HepG2 (cell line): ENCODE results near the gene TM4SF1. TPM values are rescaled to one million over a fixed set of nuclear protein-coding genes. Genes with fewer than 3 reads are reported as not detected.
A peak's percentile ranks its signal among the peaks of the same experiment; 100 is the strongest.

Experiments used
- ATAC-seq: fragments of 200-7000 bp; cut with Tn5 transposase; 3 replicates; pipeline ENCODE4 v1.9.1; 2020; ENCODE audit warnings: mild to moderate bottlenecking, moderate library complexity
- BruUV-seq: library from RNA; stranded (reverse); fragments of 400-500 nt; replicated peaks from 2 replicates; lab custom pipeline; 2021; lab: Mats Ljungman, UMichigan
- CTCF ChIA-PET: fragments of 300-600 bp; formaldehyde crosslinking; extraction: SDS; loops from one replicate; lab custom pipeline; 2021; ENCODE audit warnings: low total read pairs, inconsistent platforms, low intra/inter-chr PET ratio; lab: Yijun Ruan, JAX
- POLR2A ChIA-PET: fragments of 350-600 bp; sonication (Branson Sonifier 250); formaldehyde crosslinking; loops from one replicate; lab custom pipeline; 2020; ENCODE audit warnings: antibody characterized with exemption, inconsistent platforms; lab: Yijun Ruan, JAX
- DNase-seq: peaks from one replicate; pipeline ENCODE4 v3.0.0-alpha.2; 2015; ENCODE audit warnings: low spot score
- FAIRE-seq: peaks from 3 replicates; lab custom pipeline; 2011; peaks lifted over from hg19 to GRCh38; lab: Jason Lieb, UNC
- H2AFZ ChIP-seq: one replicate; pipeline ENCODE4 v1.6.1; 2011; ENCODE audit warnings: low read length, inconsistent platforms
- H3K27ac ChIP-seq: fragments of 300-600 bp; 3 replicates; pipeline ENCODE4 v1.8.0; 2011; ENCODE audit warnings: mixed run types, mild to moderate bottlenecking, mixed read lengths, low read length, inconsistent platforms; ENCODE audit not compliant: insufficient read depth; ENCODE audit errors: extremely low read length
- H3K27me3 ChIP-seq, 2 experiments: fragments of 200-600 bp in 1 of 2; 2 replicates in 1 of 2; 3 replicates in 1 of 2; pipeline versions ENCODE4 v1.6.0 to v1.8.0; 2011; ENCODE audit warnings: low read length in 2 of 2, mild to moderate bottlenecking in 2 of 2, moderate library complexity in 2 of 2, inconsistent platforms in 1 of 2; ENCODE audit not compliant: insufficient read depth in 2 of 2, control insufficient read depth in 1 of 2
- H3K36me3 ChIP-seq, 2 experiments: fragments of 200-600 bp in 1 of 2; replicated peaks in 1 of 2; 2 replicates in 1 of 2; 3 replicates in 1 of 2; pipeline versions ENCODE4 v1.5.1 to v1.8.0; 2011; ENCODE audit warnings: low read length in 2 of 2, inconsistent platforms in 1 of 2; ENCODE audit not compliant: insufficient read depth in 2 of 2, control insufficient read depth in 1 of 2
- H3K4me1 ChIP-seq: 2 replicates; pipeline ENCODE4 v1.5.1; 2012; ENCODE audit warnings: low read length, inconsistent platforms; ENCODE audit not compliant: insufficient read depth
- H3K4me2 ChIP-seq: 2 replicates; pipeline ENCODE4 v1.6.0; 2011; ENCODE audit warnings: low read depth, low read length, inconsistent platforms
- H3K4me3 ChIP-seq, 3 experiments: fragments of 200-600 bp in 1 of 3; sonication (generic), shearing (Covaris generic) in 1 of 3; replicated peaks in 1 of 3; 2 replicates each; pipeline ENCODE4 v1.5.1; 2011 to 2016; ENCODE audit warnings: low read length in 3 of 3, inconsistent platforms in 2 of 3, low read depth in 2 of 3, mild to moderate bottlenecking in 2 of 3, control low read depth in 1 of 3, mixed read lengths in 1 of 3; ENCODE audit not compliant: insufficient read depth in 1 of 3
- H3K79me2 ChIP-seq: one replicate; pipeline ENCODE4 v1.6.1; 2011; ENCODE audit warnings: low read length, inconsistent platforms; ENCODE audit not compliant: insufficient read depth
- H3K9ac ChIP-seq: 2 replicates; pipeline ENCODE4 v1.6.0; 2011; ENCODE audit warnings: mild to moderate bottlenecking, low read depth, low read length, inconsistent platforms; ENCODE audit not compliant: insufficient read depth
- H3K9me3 ChIP-seq: 2 replicates; pipeline ENCODE4 v1.5.1; 2012; ENCODE audit warnings: mild to moderate bottlenecking, low read length
- H4K20me1 ChIP-seq: 2 replicates; pipeline ENCODE4 v1.6.0; 2011; ENCODE audit warnings: inconsistent platforms, mild to moderate bottlenecking, low read length, moderate library complexity; ENCODE audit not compliant: insufficient read depth
- ASH2L ChIP-seq: fragments of 300-600, 200-600 bp; sonication (generic); IDR thresholded peaks from 2 replicates; pipeline ENCODE4 v1.7.0; 2017; ENCODE audit warnings: low read depth, mild to moderate bottlenecking, moderate library complexity, mixed read lengths, low read length; ENCODE audit not compliant: insufficient read length
- SIN3A ChIP-seq: IDR thresholded peaks from 2 replicates; pipeline ENCODE4 v1.6.1; 2011; ENCODE audit warnings: low read depth, mild to moderate bottlenecking, control low read depth, low read length, borderline replicate concordance
- SSRP1 ChIP-seq: IDR thresholded peaks from 2 replicates; pipeline ENCODE4 v1.6.1; 2016; ENCODE audit warnings: control low read depth
- ZNF121 ChIP-seq: sonication (generic); formaldehyde crosslinking; IDR thresholded peaks from 2 replicates; pipeline ENCODE4 v1.5.0; 2020; ENCODE audit warnings: mild to moderate bottlenecking, missing genetic modification reagents
- ZNF652 ChIP-seq: IDR thresholded peaks from 2 replicates; pipeline ENCODE4 v1.6.1; 2016; ENCODE audit warnings: low read depth, borderline replicate concordance
- ZNF747 ChIP-seq: sonication (generic); formaldehyde crosslinking; IDR thresholded peaks from 2 replicates; pipeline ENCODE4 v1.8.1; 2023; ENCODE audit warnings: missing genetic modification reagents, mild to moderate bottlenecking, borderline replicate concordance
- WGBS: methylation state at CpG from one replicate; pipeline ENCODE4 v1.1.6; 2017; ENCODE audit warnings: low lambda C conversion rate; 5-methylcytosine and 5-hydroxymethylcytosine counted together
- in situ Hi-C: cut with HindIII; loops from 2 replicates; pipeline ENCODE4 v1.10.0; 2017; ENCODE audit warnings: low pct_unique_long_range_greater_than_20kb; ENCODE audit not compliant: extremely low pct_ligation_motif_present
- intact Hi-C: fragments of 100-400 bp; cut with micrococcal nuclease; formaldehyde crosslinking; loops from one replicate; pipeline ENCODE4 v1.10.0; 2022; ENCODE audit not compliant: unreplicated experiment
- polyA plus RNA-seq, 8 experiments: library from polyadenylated mRNA; depleted of rRNA in 3 of 8; stranded (reverse) in 7 of 8; unstranded in 1 of 8; fragments of >200 nt; fragmentation: Illumina TruSeq in 4 of 8; extraction: Trizol in 4 of 8; gene quantifications; 2 replicates each; pipeline versions ENCODE4 v1.2.1 to v1.2.3, GENCODE V29; 2011 to 2016; ENCODE audit warnings: low read depth in 4 of 8, missing spikeins in 1 of 8, mixed read lengths in 1 of 8; ENCODE audit not compliant: insufficient read depth in 1 of 8
- total RNA-seq, 5 experiments: library from RNA; depleted of rRNA; stranded (reverse); fragments of >200 nt; fragmentation: Illumina TruSeq; extraction: Trizol; gene quantifications; 2 replicates each; pipeline ENCODE4 v1.2.3, GENCODE V29; 2016; ENCODE audit warnings: low read depth in 1 of 5
- TF ChIP-seq, protein P1 (sequence below): fragments of 450-650 bp; IDR thresholded peaks from 2 replicates; pipeline ENCODE4 v1.6.1; 2017; ENCODE audit warnings: mild to moderate bottlenecking
- TF ChIP-seq, protein P2 (sequence below): sonication (generic); formaldehyde crosslinking; IDR thresholded peaks from 2 replicates; pipeline ENCODE4 v1.4.0; 2020; ENCODE audit warnings: mild to moderate bottlenecking, low read depth, missing genetic modification reagents
- TF ChIP-seq, protein P3 (sequence below): IDR thresholded peaks from 2 replicates; pipeline ENCODE4 v1.4.0; 2020; ENCODE audit warnings: mild to moderate bottlenecking, missing genetic modification reagents

TM4SF1 gene
- total and polyA plus RNA-seq, 2 of the 13 experiments (the other 11 are each of a cell fraction or from before 2014, with no cell fraction given) = 431 to 1,359 TPM

DNA sequence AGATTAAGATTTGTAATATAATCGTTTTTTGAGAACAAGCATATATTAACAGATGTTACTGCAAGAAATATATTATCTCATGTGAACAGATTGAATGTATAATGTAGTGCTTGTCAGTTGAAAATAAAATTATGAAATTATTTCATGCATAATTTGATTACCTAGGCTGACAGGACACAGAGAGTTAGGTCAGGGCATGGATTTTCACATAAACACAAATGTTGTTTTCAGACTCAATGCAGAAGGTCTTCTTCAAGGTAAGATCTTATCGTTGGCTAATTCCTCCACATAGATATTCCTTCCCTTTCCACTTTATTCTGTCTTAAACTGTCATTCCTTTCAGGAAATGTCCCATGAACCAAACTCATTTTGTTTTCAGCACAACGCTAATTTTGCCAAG, 20.1 kb upstream of the TM4SF1 start:
- Histone ChIP-seq H4K20me1 (no peaks in the 10 kb centered on the region), H3K79me2 (no peaks in the 10 kb centered on the region), H3K4me2 (no peak overlapping the region), H3K9me3 (no peaks in the 10 kb centered on the region), H3K9ac (no peak overlapping the region), H3K4me1 (peaks cover 98% of the 10 kb centered on the region), H3K27me3 (no peaks in the 10 kb centered on the region), H3K36me3 (no peaks in the 10 kb centered on the region), H2AFZ (no peak overlapping the region), H3K27ac (no peak overlapping the region), H3K4me3 (no peak overlapping the region)
- BruUV-seq = no TSS peak
- in situ Hi-C loops = loop anchor here (5.0 kb wide), 1 partner anchor 80 kb away; no protein-coding TSS in a partner anchor
- no peak for FAIRE-seq
- ChIA-PET CTCF (no interaction called here), POLR2A (interaction anchor here (1.0 kb wide), 1 partner anchor 10 kb away, joined by 3 read pairs; no protein-coding TSS in a partner anchor)
- intact Hi-C loops = no loop called here
- ATAC-seq = no peak
- no peak for DNase-seq
- WGBS = 73% methylated on average over 3 of the region's 3 CpGs
- no peak for TF ChIP-seq ZNF121 (CRISPR knock-in tag)
- TF ChIP-seq, protein P1, sequence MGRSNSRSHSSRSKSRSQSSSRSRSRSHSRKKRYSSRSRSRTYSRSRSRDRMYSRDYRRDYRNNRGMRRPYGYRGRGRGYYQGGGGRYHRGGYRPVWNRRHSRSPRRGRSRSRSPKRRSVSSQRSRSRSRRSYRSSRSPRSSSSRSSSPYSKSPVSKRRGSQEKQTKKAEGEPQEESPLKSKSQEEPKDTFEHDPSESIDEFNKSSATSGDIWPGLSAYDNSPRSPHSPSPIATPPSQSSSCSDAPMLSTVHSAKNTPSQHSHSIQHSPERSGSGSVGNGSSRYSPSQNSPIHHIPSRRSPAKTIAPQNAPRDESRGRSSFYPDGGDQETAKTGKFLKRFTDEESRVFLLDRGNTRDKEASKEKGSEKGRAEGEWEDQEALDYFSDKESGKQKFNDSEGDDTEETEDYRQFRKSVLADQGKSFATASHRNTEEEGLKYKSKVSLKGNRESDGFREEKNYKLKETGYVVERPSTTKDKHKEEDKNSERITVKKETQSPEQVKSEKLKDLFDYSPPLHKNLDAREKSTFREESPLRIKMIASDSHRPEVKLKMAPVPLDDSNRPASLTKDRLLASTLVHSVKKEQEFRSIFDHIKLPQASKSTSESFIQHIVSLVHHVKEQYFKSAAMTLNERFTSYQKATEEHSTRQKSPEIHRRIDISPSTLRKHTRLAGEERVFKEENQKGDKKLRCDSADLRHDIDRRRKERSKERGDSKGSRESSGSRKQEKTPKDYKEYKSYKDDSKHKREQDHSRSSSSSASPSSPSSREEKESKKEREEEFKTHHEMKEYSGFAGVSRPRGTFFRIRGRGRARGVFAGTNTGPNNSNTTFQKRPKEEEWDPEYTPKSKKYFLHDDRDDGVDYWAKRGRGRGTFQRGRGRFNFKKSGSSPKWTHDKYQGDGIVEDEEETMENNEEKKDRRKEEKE = no peak

DNA sequence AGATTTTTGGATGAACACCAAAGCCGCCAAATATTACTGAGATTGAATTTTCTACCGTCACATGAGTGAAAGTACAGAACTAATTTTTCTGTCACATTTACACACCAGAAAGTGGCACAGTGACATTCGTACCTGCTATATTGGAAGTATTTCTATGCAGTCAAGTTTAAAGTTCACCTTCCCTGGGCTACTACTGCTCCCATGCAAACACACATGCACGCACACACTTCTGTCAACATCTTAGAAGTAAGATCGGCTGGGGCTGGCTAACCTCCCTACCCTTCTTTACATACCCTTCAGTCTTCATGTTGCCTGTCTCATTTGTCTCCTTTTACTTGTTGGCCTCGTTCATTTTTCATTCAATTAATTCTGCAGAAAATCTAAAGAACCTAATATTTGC, 19.0 kb upstream of the TM4SF1 start:
- Histone ChIP-seq H3K27ac (peak overlapping the region; percentile 43), H3K4me1 (peaks cover 98% of the 10 kb centered on the region), H3K9ac (no peak overlapping the region), H3K79me2 (no peaks in the 10 kb centered on the region), H3K9me3 (no peaks in the 10 kb centered on the region), H3K27me3 (no peaks in the 10 kb centered on the region), H4K20me1 (no peaks in the 10 kb centered on the region), H2AFZ (peak overlapping the region; percentile 31), H3K36me3 (no peaks in the 10 kb centered on the region), H3K4me3 (no peak overlapping the region), H3K4me2 (0 out of 2 replicates have a peak overlapping the region, but pooled peaks have one; percentile 11)
- POLR2A ChIA-PET = interaction anchor here (0.7 to 1.2 kb wide), 6 partner anchors 9 to 28 kb away, joined by 3 to 5 read pairs (median 3); partner anchors contain the start of gene TM4SF1
- FAIRE-seq (no peak), ATAC-seq (peak; percentile 14; the same call in 1 of the 3 replicates), DNase-seq (no peak)
- intact Hi-C loops (no loop called here), in situ Hi-C loops (loop anchor here (5.0 kb wide), 1 partner anchor 81 kb away; no protein-coding TSS in a partner anchor)
- CTCF ChIA-PET = interaction anchor here (1.9 kb wide), 1 partner anchor 84 kb away, joined by 4 read pairs; no protein-coding TSS in a partner anchor
- WGBS = 62% methylated on average over 6 of the region's 6 CpGs
- no TSS peak for BruUV-seq
- TF ChIP-seq SIN3A = no peak
- no peak for TF ChIP-seq ZNF747 (CRISPR knock-in tag)
- TF ChIP-seq, protein P2, sequence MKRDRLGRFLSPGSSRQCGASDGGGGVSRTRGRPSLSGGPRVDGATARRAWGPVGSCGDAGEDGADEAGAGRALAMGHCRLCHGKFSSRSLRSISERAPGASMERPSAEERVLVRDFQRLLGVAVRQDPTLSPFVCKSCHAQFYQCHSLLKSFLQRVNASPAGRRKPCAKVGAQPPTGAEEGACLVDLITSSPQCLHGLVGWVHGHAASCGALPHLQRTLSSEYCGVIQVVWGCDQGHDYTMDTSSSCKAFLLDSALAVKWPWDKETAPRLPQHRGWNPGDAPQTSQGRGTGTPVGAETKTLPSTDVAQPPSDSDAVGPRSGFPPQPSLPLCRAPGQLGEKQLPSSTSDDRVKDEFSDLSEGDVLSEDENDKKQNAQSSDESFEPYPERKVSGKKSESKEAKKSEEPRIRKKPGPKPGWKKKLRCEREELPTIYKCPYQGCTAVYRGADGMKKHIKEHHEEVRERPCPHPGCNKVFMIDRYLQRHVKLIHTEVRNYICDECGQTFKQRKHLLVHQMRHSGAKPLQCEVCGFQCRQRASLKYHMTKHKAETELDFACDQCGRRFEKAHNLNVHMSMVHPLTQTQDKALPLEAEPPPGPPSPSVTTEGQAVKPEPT = no peak
- no peak for TF ChIP-seq SSRP1 (CRISPR knock-in tag)
- no peak for TF ChIP-seq ASH2L
- no peak for TF ChIP-seq ZNF652
- TF ChIP-seq, protein P3, sequence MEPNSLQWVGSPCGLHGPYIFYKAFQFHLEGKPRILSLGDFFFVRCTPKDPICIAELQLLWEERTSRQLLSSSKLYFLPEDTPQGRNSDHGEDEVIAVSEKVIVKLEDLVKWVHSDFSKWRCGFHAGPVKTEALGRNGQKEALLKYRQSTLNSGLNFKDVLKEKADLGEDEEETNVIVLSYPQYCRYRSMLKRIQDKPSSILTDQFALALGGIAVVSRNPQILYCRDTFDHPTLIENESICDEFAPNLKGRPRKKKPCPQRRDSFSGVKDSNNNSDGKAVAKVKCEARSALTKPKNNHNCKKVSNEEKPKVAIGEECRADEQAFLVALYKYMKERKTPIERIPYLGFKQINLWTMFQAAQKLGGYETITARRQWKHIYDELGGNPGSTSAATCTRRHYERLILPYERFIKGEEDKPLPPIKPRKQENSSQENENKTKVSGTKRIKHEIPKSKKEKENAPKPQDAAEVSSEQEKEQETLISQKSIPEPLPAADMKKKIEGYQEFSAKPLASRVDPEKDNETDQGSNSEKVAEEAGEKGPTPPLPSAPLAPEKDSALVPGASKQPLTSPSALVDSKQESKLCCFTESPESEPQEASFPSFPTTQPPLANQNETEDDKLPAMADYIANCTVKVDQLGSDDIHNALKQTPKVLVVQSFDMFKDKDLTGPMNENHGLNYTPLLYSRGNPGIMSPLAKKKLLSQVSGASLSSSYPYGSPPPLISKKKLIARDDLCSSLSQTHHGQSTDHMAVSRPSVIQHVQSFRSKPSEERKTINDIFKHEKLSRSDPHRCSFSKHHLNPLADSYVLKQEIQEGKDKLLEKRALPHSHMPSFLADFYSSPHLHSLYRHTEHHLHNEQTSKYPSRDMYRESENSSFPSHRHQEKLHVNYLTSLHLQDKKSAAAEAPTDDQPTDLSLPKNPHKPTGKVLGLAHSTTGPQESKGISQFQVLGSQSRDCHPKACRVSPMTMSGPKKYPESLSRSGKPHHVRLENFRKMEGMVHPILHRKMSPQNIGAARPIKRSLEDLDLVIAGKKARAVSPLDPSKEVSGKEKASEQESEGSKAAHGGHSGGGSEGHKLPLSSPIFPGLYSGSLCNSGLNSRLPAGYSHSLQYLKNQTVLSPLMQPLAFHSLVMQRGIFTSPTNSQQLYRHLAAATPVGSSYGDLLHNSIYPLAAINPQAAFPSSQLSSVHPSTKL (CRISPR knock-in tag) = peak; percentile 50; the same call in 1 of the 2 replicates
